ENCODE measurements around the gene RAB5B.

Gene RAB5B

GRCh38 chr12:55938826-55939501 lies 34.9 kb upstream of the RAB5B start:
- no peak overlapping the region for H3K4me3 ChIP-seq (ENCODE audit: low read depth, low read length)
- DNase-seq (ENCODE audit: low read depth): no peak

- H3K4me3 ChIP-seq (ENCODE audit: low read depth, low read length): no peak overlapping the region
- DNase-seq (ENCODE audit: low read depth): peak; percentile 42
Observed at GRCh38 chr12:55940065-55940732, 33.7 kb upstream of the RAB5B start.

- DNase-seq (ENCODE audit: low read depth): no peak
- no peak overlapping the region for H3K4me3 ChIP-seq (ENCODE audit: low read depth, low read length)
Observed at GRCh38 chr12:55942055-55942454, 31.8 kb upstream of the RAB5B start.

GRCh38 chr12:55942577-55943136 lies 31.2 kb upstream of the RAB5B start:
- no peak overlapping the region for H3K4me3 ChIP-seq (ENCODE audit: low read depth, low read length)
- no peak for DNase-seq (ENCODE audit: low read depth)

GRCh38 chr12:55946553-55946952 lies 27.3 kb upstream of the RAB5B start:
- no peak for DNase-seq (ENCODE audit: low read depth)
- no peak overlapping the region for H3K4me3 ChIP-seq (ENCODE audit: low read depth, low read length)

- no peak for DNase-seq (ENCODE audit: low read depth)
- H3K4me3 ChIP-seq (ENCODE audit: low read depth, low read length): no peak overlapping the region
Observed at GRCh38 chr12:55955344-55955743, 18.5 kb upstream of the RAB5B start.

GRCh38 chr12:55955800-55956508 lies 17.9 kb upstream of the RAB5B start:
- no peak overlapping the region for H3K4me3 ChIP-seq (ENCODE audit: low read depth, low read length)
- DNase-seq (ENCODE audit: low read depth): no peak

- no peak overlapping the region for H3K4me3 ChIP-seq (ENCODE audit: low read depth, low read length)
- no peak for DNase-seq (ENCODE audit: low read depth)
Observed at GRCh38 chr12:55957106-55957859, 16.6 kb upstream of the RAB5B start.

- no peak overlapping the region for H3K4me3 ChIP-seq (ENCODE audit: low read depth, low read length)
- DNase-seq (ENCODE audit: low read depth): no peak
Observed at GRCh38 chr12:55963760-55964159, 10.1 kb upstream of the RAB5B start.

GRCh38 chr12:55965240-55965639 lies 8.6 kb upstream of the RAB5B start:
- H3K4me3 ChIP-seq (ENCODE audit: low read depth, low read length): no peak overlapping the region
- DNase-seq (ENCODE audit: low read depth): no peak

GRCh38 chr12:55965941-55966407 lies 7.9 kb upstream of the RAB5B start, which contains the start of gene PMEL:
TSS of gene PMEL (minus strand) at chr12:55966042. CDS start at chr12:55966011, 31 bp downstream.
- no peak for DNase-seq (ENCODE audit: low read depth)
- peak within 1 kb of the TSS; percentile 90 for H3K4me3 ChIP-seq (ENCODE audit: low read depth, low read length)

GRCh38 chr12:55966408-55967281 lies 7.2 kb upstream of the RAB5B start, which contains the start of gene CDK2:
TSS of gene CDK2 (plus strand) at chr12:55966830. CDS start at chr12:55967009, 179 bp downstream.
- H3K4me3 ChIP-seq (ENCODE audit: low read depth, low read length): peak within 1 kb of the TSS; percentile 90
- peak; percentile 14 for DNase-seq (ENCODE audit: low read depth)

GRCh38 chr12:55969356-55969755 lies 4.5 kb upstream of the RAB5B start:
- no peak for DNase-seq (ENCODE audit: low read depth)
- H3K4me3 ChIP-seq (ENCODE audit: low read depth, low read length): no peak overlapping the region

GRCh38 chr12:55970775-55971174 lies 3.1 kb upstream of the RAB5B start:
- no peak overlapping the region for H3K4me3 ChIP-seq (ENCODE audit: low read depth, low read length)

GRCh38 chr12:55972042-55972441 lies 1.8 kb upstream of the RAB5B start:
- no peak overlapping the region for H3K4me3 ChIP-seq (ENCODE audit: low read depth, low read length)
- peak; percentile 26 for DNase-seq (ENCODE audit: low read depth)

More at GRCh38 chr12:55970775-55971174, 3.1 kb upstream of the RAB5B start:
- DNase-seq (ENCODE audit: low read depth): peak; percentile 65

- peak overlapping the region; percentile 69 for H3K4me3 ChIP-seq (ENCODE audit: low read depth, low read length)
- no peak for DNase-seq (ENCODE audit: low read depth)
Observed at GRCh38 chr12:55972456-55972855, 1.4 kb upstream of the RAB5B start.

- DNase-seq (ENCODE audit: low read depth): peak; percentile 9
- peak overlapping the region; percentile 69 for H3K4me3 ChIP-seq (ENCODE audit: low read depth, low read length)
Observed at GRCh38 chr12:55972911-55973598, 823 bp upstream of the RAB5B start.

GRCh38 chr12:55974308-55974730 lies 441 bp downstream of the RAB5B start:
- peak; percentile 17 for DNase-seq (ENCODE audit: low read depth)
- peak overlapping the region; percentile 95 for H3K4me3 ChIP-seq (ENCODE audit: low read depth, low read length)
